ENCODE data around the gene SHROOM3. TPM values are rescaled to one million over a fixed set of nuclear protein-coding genes. Genes with fewer than 3 reads are reported as not detected.

SHROOM3 gene
- total RNA-seq, 2 donors from 2014 or later = 6.0 to 10.0 TPM

GRCh38 chr4:76799140-76799539 lies 364.1 kb downstream of the SHROOM3 start:
- ATAC-seq (no peak), DNase-seq (no peak)
- intact Hi-C loops (cut with DNase I) = no loop called here

GRCh38 chr4:76799718-76800117 lies 364.7 kb downstream of the SHROOM3 start:
- intact Hi-C loops (cut with DNase I) = no loop called here
- ATAC-seq = no peak

DNA sequence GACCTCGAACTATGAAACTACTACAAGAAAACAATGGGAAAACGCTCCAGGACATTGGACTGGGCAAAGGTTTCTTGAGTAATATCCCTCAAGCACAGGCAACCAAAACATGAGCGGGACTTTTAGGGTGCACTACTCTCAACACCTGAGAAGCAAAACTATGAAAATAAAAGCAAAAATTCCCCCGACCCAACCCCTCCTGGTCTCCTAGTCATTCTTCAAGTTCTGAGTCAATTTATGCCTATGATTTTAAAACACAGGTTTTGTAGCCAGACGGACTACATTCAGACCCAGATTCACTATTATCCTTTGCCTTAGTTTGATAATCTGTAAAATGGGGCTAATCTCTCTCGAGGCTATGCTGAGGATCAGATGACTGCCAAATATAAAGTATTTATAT lies 365.9 kb downstream of the SHROOM3 start:
- ATAC-seq = no peak
- DNase-seq = no peak
- intact Hi-C loops (cut with DNase I) = no loop called here

More at GRCh38 chr4:76799718-76800117, 364.7 kb downstream of the SHROOM3 start:
- no peak for DNase-seq

DNA sequence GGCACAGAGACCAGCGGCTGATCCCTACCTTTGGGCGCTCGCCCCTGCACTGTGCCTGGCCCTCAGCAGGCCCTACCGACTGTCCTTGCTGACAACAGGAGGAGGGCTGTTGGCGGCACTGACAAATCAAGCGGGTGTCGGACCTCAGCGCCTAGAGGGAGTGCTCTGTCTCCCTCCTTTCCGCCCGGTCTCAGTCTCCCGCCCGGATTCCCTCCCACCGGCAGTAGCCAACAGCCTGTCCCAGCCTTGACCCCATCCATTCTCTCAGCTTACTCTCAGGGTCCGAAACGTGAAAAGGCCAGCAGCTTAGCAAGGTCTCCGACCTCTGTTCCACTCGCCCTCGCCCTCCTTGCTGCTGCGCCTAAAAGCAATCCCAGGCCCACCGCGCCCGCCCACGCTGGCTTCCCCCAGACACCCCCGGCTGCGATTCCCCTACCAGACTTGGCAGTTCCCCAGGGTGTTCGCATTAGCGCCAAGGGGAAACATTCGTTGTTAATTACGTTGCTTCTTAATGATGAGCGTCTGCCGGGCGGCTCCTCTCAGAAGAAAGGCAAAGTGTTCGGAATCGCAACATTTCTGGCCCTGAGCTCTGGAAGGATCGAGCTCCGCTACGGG lies 366.7 kb downstream of the SHROOM3 start:
- peak; percentile 71 to 87 for ATAC-seq
- DNase-seq = peak; percentile 58
- intact Hi-C loops (cut with DNase I) = no loop called here

DNA sequence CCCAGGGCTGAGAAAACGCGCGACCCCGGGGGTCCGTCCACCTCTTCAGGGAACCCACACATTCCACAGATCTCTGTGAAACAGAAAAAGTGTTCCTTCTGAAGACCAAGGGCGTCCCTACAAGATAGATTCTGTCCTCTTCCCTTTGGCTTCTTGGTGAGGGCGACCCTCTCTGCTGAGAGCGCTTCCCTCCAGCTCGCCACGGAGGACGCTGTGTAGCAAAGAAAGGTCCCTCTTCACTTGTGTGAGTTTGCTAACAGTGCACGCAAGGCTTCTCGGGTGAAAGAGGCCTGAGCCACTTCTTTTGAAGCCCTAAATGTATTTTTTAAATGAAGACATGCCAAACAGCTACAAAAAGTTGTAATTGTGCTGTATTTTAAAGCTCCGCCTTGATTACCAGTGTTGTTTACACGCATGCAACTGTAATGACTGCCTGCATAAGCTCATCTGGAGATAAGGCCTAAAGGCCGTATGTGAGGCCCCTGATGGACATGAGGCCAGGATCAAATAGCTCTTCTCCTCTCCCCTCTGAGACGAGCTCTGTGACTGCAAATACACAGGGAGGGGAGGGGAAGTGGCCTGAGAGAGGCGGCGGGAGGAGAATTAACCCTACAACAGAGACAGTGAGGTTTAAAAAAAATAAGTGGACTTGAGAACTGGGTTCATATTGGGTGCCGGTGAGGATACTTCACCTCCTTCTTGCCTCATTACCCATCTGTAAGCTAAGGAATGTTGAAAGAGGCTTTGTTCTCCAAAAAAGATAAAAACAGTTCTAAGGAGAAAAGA lies 367.4 kb downstream of the SHROOM3 start:
- no peak for DNase-seq
- ATAC-seq = peak; percentile 40 to 80
- intact Hi-C loops (cut with DNase I) = no loop called here

- ATAC-seq (peak in 1 of 2 donors; percentile 62), DNase-seq (no peak)
- intact Hi-C loops (cut with DNase I) = no loop called here
Observed at GRCh38 chr4:76803522-76803921, 368.5 kb downstream of the SHROOM3 start.

DNA sequence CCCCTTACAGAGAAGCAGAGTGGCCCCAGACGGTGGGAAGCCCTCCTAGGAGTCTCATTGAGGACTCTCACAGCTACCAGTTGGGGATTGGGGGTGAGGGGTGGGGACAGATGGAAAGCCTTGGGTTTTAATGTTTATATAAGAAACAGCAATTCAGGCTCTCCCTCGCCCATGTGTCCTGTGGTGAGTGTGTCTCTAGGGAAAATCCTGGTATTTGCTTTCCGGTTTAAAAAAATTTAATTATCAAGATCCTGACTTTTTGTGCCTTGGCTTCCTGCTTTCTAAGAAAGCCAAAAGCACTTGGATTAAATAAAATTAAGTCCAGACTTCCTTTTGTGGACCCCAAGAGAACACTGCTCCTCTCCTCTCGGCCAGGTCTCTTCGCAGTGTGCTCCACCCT lies 369.1 kb downstream of the SHROOM3 start:
- ATAC-seq (peak in 1 of 2 donors; percentile 11), DNase-seq (no peak)
- intact Hi-C loops (cut with DNase I) = no loop called here

- intact Hi-C loops (cut with DNase I) = no loop called here
- DNase-seq = no peak
- ATAC-seq = no peak
Observed at GRCh38 chr4:76806346-76806745, 371.3 kb downstream of the SHROOM3 start.

- no peak for DNase-seq
- intact Hi-C loops (cut with DNase I) = no loop called here
- ATAC-seq = no peak
Observed at GRCh38 chr4:76806757-76807156, 371.7 kb downstream of the SHROOM3 start.

- ATAC-seq = peak; percentile 17 to 63
- DNase-seq = no peak
- intact Hi-C loops (cut with DNase I) = no loop called here
Observed at GRCh38 chr4:76809594-76810305, 374.7 kb downstream of the SHROOM3 start.

- intact Hi-C loops (cut with DNase I) = no loop called here
- DNase-seq = no peak
- ATAC-seq = peak; percentile 73 to 82
Observed at GRCh38 chr4:76811604-76812412, 376.8 kb downstream of the SHROOM3 start.

DNA sequence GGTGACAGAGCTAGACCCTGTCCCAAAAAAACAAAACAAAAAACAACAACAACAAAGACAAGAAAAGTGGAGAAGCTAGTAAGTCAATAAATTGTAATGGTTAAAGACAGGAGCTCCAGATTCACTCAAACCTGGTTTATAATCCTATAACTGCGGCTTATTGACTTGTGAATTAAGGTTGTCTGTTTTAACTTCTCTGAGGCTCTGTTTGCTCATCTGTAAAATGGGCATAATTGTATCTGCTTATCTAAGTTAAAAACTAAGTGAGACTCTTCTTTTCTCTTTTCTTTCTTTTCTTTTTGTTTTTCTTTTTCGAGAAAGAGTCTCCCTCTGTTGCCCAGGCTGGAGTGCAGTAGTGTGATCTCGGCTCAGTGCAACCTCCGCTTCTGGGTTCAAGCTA lies 378.0 kb downstream of the SHROOM3 start:
- no peak for DNase-seq
- no peak for ATAC-seq
- intact Hi-C loops (cut with DNase I) = no loop called here

DNA sequence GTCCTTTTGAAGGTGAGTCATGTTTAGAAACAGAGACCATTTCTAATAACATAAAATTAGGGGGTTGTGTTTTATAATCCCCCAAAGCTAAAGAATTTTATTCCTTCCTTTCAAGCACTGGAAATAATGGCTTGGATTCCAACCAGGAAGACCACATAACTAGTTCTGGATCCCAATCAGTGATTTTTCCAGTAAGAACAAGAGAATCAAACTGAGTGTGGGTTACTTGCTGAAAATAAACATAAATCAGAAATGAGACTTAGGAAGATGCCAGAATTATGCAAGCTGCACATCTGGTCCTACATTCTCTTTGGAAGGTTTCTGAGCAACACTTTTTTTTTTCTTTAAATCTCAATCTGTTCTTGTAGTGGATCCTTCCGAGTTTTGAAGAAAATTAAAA lies 386.6 kb downstream of the SHROOM3 start:
- intact Hi-C loops (cut with DNase I) = no loop called here
- ATAC-seq = no peak
- no peak for DNase-seq

GRCh38 chr4:76822303-76822702 lies 387.3 kb downstream of the SHROOM3 start:
- ATAC-seq = peak; percentile 19 to 30
- intact Hi-C loops (cut with DNase I) = no loop called here

GRCh38 chr4:76823495-76823894 lies 388.5 kb downstream of the SHROOM3 start:
- intact Hi-C loops (cut with DNase I) = no loop called here
- DNase-seq = no peak

More at GRCh38 chr4:76822303-76822702, 387.3 kb downstream of the SHROOM3 start:
- no peak for DNase-seq

GRCh38 chr4:76830612-76830963 lies 395.6 kb downstream of the SHROOM3 start:
- DNase-seq = no peak
- ATAC-seq = peak in 1 of 2 donors; percentile 40
- intact Hi-C loops (cut with DNase I) = no loop called here

More at GRCh38 chr4:76823495-76823894, 388.5 kb downstream of the SHROOM3 start:
- ATAC-seq = no peak

GRCh38 chr4:76830964-76831703 lies 396.1 kb downstream of the SHROOM3 start:
- intact Hi-C loops (cut with DNase I) = no loop called here
- DNase-seq = peak; percentile 34
- ATAC-seq = peak; percentile 84 to 87

- ATAC-seq = peak in 1 of 2 donors; percentile 28
- DNase-seq = no peak
- intact Hi-C loops (cut with DNase I) = no loop called here
Observed at GRCh38 chr4:76831711-76832373, 396.8 kb downstream of the SHROOM3 start.
